Stimulated activated CD8-positive, alpha-beta memory T cell treated with anti-CD3 and anti-CD28 coated beads, Interleukin-12 subunit alpha, Interleukin-12 subunit beta, amount 100 ng/mL, for 24 hours (primary cell): Measurements from ENCODE around the gene DNAH7.

ENCODE experiments used
- DNase-seq: peaks from one replicate; pipeline ENCODE4 v3.0.0-alpha.2; 2020; ENCODE audit errors: extremely low read depth

Gene DNAH7

GRCh38 chr2:195808189-195808588, 260.4 kb downstream of the DNAH7 start:
- no peak for DNase-seq

GRCh38 chr2:195805283-195805976, 263.2 kb downstream of the DNAH7 start:
- no peak for DNase-seq

DNA sequence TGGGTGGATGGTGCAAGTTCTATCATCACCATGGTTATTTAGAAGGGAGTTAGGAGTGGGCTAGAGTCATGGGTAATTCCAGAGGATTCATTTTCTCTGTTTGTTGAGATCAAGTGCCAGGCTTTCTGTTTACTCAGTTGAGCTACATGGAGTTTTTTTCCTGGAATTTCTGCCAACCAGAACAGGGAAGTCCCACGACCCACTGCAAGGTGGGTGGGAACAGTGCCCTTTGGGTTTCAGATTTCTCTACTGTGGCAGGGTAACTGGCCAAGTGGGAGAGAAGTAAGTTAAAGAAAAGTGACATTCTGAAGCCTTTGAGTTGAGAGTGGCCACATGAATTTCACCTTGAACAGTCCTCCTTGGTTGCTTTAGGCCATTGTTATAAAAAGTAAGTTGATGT, 272.8 kb downstream of the DNAH7 start:
- no peak for DNase-seq

DNA sequence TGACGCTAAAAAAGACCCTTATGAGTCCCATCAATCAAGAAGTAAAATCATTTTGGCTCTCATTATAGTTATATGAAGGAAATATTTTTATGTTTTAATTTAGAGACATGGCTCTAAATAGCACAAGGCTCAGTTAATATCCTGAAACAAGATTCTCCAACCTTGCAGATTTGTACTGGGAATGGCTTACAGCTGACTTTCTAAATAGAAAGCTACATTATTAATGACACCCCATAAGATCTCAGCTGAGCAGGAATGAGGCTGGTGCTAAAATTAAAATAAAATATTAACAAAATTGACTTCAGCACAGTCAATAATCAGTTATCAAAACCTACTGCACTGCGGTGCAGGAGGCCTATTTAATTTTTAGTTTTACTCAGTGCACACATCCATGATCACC, 274.8 kb downstream of the DNAH7 start:
- no peak for DNase-seq

GRCh38 chr2:195782156-195782555, 286.5 kb downstream of the DNAH7 start:
- DNase-seq, result no peak

DNA sequence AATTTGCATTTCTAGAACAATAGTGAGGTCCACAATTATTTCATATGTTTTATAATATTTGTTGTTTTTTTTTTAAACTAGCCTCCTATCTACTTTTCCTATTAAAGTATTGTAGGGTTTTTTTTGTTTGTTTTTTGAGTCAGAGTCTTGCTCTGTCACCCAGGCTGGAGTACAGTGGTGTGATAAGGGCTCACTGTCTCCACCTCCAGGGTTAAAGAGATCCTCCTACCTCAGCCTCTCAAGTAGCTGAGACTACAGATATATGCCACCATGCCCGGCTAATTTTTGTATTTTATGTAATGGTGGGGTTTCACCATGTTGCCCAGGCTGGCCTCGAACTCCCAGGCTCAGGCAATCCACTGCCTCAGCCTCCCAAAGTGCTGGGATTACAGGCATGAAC, 289.1 kb downstream of the DNAH7 start:
- DNase-seq, result no peak

- DNase-seq, result no peak
Measured at GRCh38 chr2:195769975-195770374, 298.7 kb downstream of the DNAH7 start.

DNA sequence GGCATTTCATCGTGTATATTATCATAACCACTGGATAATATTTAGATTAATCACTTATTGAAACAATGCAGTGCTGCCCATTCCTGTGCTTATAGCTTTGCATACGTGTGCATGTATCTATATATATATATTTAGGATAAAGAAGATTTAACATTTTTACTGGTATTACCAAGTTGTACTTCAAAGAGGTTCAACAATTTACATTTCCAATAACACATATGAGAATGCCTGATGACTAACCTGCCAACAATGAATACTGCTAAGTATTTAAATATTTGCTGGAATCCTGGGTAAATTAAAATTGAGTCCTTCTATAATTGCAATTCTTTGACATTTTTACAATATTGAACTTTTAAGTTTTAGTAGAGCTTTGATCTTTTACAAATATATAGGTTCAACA, 300.2 kb downstream of the DNAH7 start:
- no peak for DNase-seq

- DNase-seq, result no peak
Measured at GRCh38 chr2:195766691-195767090, 301.9 kb downstream of the DNAH7 start.

- no peak for DNase-seq
Measured at GRCh38 chr2:195763866-195764265, 304.8 kb downstream of the DNAH7 start.

- DNase-seq, result no peak
Measured at GRCh38 chr2:195759877-195760276, 308.8 kb downstream of the DNAH7 start.

- DNase-seq, result no peak
Measured at GRCh38 chr2:195758846-195759245, 309.8 kb downstream of the DNAH7 start.

DNA sequence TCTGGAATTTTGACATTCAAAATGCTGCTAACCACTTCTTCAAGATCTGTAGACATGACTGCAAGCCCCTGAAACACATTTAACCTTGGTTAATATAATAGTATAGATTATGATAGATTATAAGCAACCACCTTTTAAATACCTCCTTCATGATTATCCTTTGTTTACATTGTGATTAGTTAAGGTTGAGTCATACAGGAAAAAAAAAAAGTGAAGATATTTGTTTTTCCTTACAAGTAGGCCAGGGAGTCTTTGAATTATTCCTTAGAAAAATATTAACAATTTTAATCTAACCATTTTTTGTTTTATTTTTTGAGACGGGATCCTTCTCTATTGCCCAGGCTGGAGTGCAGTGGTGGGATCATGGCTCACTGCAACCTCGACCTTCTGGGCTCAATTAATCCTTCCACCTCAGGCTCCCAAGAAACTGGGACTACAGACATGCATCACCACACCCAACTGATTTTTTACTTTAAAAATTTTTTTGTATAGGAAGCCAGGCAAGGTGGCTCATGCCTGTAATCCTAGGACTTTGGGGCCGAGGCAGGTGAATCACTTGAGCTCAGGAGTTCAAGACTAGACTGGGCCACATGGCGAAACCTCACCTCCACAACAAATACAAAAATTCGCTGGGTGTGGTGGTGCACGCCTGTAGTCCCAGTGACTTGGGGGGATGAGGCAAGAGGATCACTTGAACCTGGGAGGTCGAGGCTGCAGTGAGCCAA, 312.3 kb downstream of the DNAH7 start:
- no peak for DNase-seq

DNA sequence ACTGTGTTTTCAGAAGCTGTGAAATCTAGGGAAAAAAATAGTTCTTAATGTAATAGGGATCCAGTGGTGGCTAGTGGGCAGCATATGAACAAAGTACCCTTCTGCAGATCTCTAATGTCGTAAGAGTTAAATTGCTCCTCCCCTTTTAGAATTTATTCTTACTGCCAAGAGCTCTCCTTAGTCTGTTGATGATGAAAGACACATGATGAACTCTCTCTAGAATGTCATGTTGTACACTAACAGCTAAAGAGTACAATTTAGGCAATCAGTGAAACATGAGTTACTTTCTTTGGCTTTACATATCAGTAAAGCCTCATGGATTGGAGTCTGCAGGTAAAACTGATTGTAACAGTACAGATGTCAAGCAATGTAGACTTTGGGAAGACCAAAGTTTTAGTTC, 327.4 kb downstream of the DNAH7 start:
- DNase-seq, result no peak

DNA sequence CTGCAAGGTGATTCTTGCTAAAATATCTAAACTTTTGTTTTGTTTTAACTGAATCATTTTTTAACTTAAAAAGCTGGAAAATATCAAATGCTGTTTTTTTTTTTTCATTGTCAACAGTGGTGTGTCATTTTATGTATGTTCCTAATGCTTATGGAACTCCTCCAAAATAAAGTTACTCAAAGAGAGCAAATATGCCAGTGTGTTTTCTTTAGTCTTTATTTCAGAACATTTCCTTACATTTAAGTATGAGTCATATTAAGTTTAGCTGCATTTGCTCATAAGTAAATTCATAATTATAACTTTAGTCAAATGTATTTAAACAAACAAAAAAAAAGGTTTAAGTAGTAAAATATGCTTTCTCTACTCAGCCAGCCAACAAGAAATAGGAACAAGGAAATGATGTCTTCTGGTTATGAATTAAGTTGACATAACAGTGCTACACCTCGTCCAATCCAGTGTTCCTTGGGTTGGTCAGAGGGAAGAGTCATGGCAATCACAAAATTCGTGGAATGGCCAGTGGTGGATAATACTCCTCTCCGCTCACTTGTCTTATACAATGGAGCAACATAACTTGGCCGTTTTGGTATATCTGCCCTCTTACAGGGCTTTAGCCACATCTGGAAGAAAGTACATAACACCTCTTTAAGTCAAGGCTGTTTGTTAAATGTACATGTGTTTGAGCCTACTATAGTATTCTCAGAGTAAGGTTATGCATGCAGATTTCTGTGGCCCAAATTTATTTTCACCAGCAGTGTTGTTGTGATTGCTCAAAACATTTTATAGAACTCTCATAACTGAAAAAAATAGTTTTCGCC, 330.9 kb downstream of the DNAH7 start:
- no peak for DNase-seq

DNA sequence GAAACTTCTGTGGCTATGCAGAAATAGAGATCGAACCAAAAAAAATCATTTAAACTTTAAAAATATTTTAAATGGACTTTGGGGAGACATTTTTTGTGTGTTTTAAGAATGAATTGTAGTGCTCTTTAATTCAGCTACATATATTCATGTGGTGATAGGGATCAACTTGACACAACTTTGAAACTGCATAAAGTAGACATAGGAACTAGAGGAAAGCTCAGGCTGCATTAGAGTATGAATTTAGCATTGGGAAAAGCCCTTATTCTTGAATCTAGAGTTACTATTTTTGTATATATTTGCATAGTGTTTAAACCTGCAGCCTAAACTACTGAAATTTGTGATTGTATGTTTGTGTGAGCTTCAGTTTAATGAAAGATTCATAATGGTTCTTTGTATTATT, 333.3 kb downstream of the DNAH7 start:
- DNase-seq, result no peak

GRCh38 chr2:195734931-195735330, 333.7 kb downstream of the DNAH7 start:
- DNase-seq, result no peak

- no peak for DNase-seq
Measured at GRCh38 chr2:195734395-195734794, 334.2 kb downstream of the DNAH7 start.

- DNase-seq, result no peak
Measured at GRCh38 chr2:195733831-195734230, 334.8 kb downstream of the DNAH7 start.

DNA sequence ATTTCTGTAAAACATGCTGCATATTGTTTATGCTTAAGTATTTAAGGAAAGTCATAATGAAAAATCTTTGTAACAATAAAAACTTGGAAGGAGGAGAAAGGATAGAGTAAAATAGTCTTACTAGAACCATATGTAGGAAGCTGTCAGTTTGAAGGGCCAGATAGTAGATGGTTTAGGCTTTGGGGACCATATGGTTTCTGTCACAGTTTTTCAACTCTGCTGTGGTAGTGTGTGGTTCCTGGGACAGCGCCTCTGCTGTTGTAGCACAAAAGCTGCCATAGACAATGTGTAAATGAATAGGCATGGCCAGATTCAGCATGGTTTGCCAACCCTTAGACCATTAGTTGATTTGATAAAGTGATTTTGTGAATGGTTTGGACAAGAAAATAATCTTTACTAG, 336.1 kb downstream of the DNAH7 start:
- no peak for DNase-seq

DNA sequence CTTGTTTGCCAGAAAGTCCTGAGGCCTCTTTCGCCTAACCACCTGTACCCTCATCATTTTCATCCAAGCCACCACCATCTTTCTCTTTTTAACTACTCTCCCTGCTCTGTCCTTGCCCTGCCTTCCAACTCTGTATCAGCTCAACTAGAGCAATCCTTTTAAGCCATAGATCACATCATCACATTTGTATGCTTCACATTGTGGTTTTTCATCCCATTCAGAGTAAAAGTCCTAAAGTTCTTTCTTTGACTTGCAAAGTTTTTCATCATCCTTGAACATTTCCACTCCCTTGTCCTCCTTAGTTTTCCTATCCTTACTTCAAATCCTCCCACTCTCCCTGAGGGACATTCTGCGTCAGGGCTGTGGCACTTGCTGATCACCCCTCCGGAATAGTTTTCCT, 337.7 kb downstream of the DNAH7 start:
- DNase-seq, result no peak

- DNase-seq, result no peak
Measured at GRCh38 chr2:195727106-195727505, 341.5 kb downstream of the DNAH7 start.

DNA sequence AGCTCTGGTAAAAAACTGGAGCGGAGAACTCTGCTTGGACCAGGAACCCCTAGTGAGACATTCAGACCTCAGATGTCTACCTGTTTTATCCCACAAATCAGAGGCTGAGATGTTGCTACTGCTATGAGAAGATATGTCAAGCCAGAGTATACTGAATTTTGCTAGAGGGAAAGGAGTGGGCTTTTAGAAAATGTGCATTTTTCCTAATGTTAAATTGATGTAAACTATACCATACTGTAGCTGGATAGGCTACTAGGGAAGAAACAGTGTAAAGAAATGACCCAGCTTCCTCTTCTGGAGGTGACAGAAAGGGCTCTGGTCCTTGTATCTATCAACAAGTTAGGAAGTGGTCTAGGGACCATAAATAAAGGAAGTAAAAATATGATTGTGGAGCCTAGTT, 346.6 kb downstream of the DNAH7 start:
- DNase-seq, result no peak
